Activated naive CD8-positive, alpha-beta T cell (primary cell): ENCODE measurements around the gene KRT39.
"Not testable (repeated sequence)": the region's sequence is repeated elsewhere in the genome, so short reads cannot be mapped to it uniquely, and the experiment has no call there.

Experiments
- H3K27ac Mint-ChIP-seq: one replicate; pipeline ENCODE4 v1.8.0; 2021; ENCODE audit warnings: mixed read lengths
- H3K27me3 Mint-ChIP-seq: one replicate; pipeline ENCODE4 v1.8.0; 2021; ENCODE audit warnings: mixed read lengths
- H3K36me3 Mint-ChIP-seq: one replicate; pipeline ENCODE4 v1.8.0; 2021; ENCODE audit warnings: mixed read lengths
- H3K4me1 Mint-ChIP-seq: one replicate; pipeline ENCODE4 v1.8.0; 2021; ENCODE audit warnings: low read depth, mixed read lengths
- H3K4me3 Mint-ChIP-seq: one replicate; pipeline ENCODE4 v1.8.0; 2021; ENCODE audit warnings: mild to moderate bottlenecking, mixed read lengths
- H3K9me3 Mint-ChIP-seq: one replicate; pipeline ENCODE4 v1.8.0; 2021; ENCODE audit warnings: low read depth, mixed read lengths

KRT39 gene

GRCh38 chr17:40966848-40967247, at the start of gene KRT39:
KRT39 (minus strand) TSS chr17:40966948; CDS start chr17:40966856, 92 bp downstream.
- H3K9me3 Mint-ChIP-seq, result no peaks in the 10 kb centered on the region
- H3K27me3 Mint-ChIP-seq, result peaks cover 8% of the 10 kb centered on the region
- H3K4me1 Mint-ChIP-seq, result no peaks in the 10 kb centered on the region
- H3K27ac Mint-ChIP-seq, result no peak within 1 kb of the TSS
- H3K4me3 Mint-ChIP-seq, result no peak within 1 kb of the TSS
- peaks cover 4% of the 10 kb centered on the region for H3K36me3 Mint-ChIP-seq

GRCh38 chr17:41015454-41015853, 48.7 kb upstream of the KRT39 start:
- Mint-ChIP-seq H3K27ac (no peak overlapping the region), H3K36me3 (no peaks in the 10 kb centered on the region)

GRCh38 chr17:41013606-41014005, 46.9 kb upstream of the KRT39 start:
- no peak overlapping the region for H3K4me3 Mint-ChIP-seq
- H3K9me3 Mint-ChIP-seq, result no peaks in the 10 kb centered on the region
- no peaks in the 10 kb centered on the region for H3K4me1 Mint-ChIP-seq
- H3K27me3 Mint-ChIP-seq, result peaks cover 2% of the 10 kb centered on the region
- H3K36me3 Mint-ChIP-seq, result no peaks in the 10 kb centered on the region
- H3K27ac Mint-ChIP-seq, result no peak overlapping the region

More at GRCh38 chr17:41015454-41015853, 48.7 kb upstream of the KRT39 start:
- Mint-ChIP-seq H3K4me1 (no peaks in the 10 kb centered on the region), H3K27me3 (peaks cover 2% of the 10 kb centered on the region), H3K9me3 (no peaks in the 10 kb centered on the region), H3K4me3 (no peak overlapping the region)

GRCh38 chr17:41013181-41013580, 46.4 kb upstream of the KRT39 start:
- Mint-ChIP-seq H3K36me3 (no peaks in the 10 kb centered on the region), H3K27me3 (peaks cover 2% of the 10 kb centered on the region), H3K9me3 (no peaks in the 10 kb centered on the region), H3K4me3 (no peak overlapping the region), H3K27ac (no peak overlapping the region), H3K4me1 (no peaks in the 10 kb centered on the region)

GRCh38 chr17:41012326-41013120, 45.8 kb upstream of the KRT39 start:
- Mint-ChIP-seq H3K27me3 (peaks cover under 1% of the 10 kb centered on the region), H3K4me1 (no peaks in the 10 kb centered on the region), H3K9me3 (no peaks in the 10 kb centered on the region), H3K4me3 (no peak overlapping the region), H3K27ac (no peak overlapping the region), H3K36me3 (no peaks in the 10 kb centered on the region)

- Mint-ChIP-seq H3K4me1 (no peaks in the 10 kb centered on the region), H3K4me3 (no peak overlapping the region), H3K27ac (no peak overlapping the region), H3K9me3 (no peaks in the 10 kb centered on the region), H3K27me3 (no peaks in the 10 kb centered on the region), H3K36me3 (no peaks in the 10 kb centered on the region)
These were observed 43.7 kb upstream of the KRT39 start for GRCh38 chr17:41010441-41010840.

- H3K9me3 Mint-ChIP-seq, result no peaks in the 10 kb centered on the region
- no peaks in the 10 kb centered on the region for H3K27me3 Mint-ChIP-seq
- H3K27ac Mint-ChIP-seq, result no peak overlapping the region
- no peaks in the 10 kb centered on the region for H3K36me3 Mint-ChIP-seq
- no peaks in the 10 kb centered on the region for H3K4me1 Mint-ChIP-seq
- no peak overlapping the region for H3K4me3 Mint-ChIP-seq
These were observed 43.2 kb upstream of the KRT39 start for GRCh38 chr17:41009936-41010335.

- no peak overlapping the region for H3K4me3 Mint-ChIP-seq
These were observed 42.6 kb upstream of the KRT39 start for GRCh38 chr17:41009301-41009760.

GRCh38 chr17:41008811-41009210, 42.1 kb upstream of the KRT39 start, which contains the start of gene KRTAP3-1:
KRTAP3-1 (minus strand) TSS chr17:41009128; CDS start chr17:41009074, 54 bp downstream.
- Mint-ChIP-seq H3K27me3 (peaks cover 1% of the 10 kb centered on the region), H3K4me3 (no peak within 1 kb of the TSS), H3K4me1 (no peaks in the 10 kb centered on the region), H3K27ac (no peak within 1 kb of the TSS), H3K36me3 (no peaks in the 10 kb centered on the region), H3K9me3 (no peaks in the 10 kb centered on the region)

More at GRCh38 chr17:41009301-41009760, 42.6 kb upstream of the KRT39 start:
- H3K9me3 Mint-ChIP-seq, result no peaks in the 10 kb centered on the region
- H3K27me3 Mint-ChIP-seq, result no peaks in the 10 kb centered on the region
- no peak overlapping the region for H3K27ac Mint-ChIP-seq
- no peaks in the 10 kb centered on the region for H3K36me3 Mint-ChIP-seq
- no peaks in the 10 kb centered on the region for H3K4me1 Mint-ChIP-seq

- no peak overlapping the region for H3K4me3 Mint-ChIP-seq
- H3K27ac Mint-ChIP-seq, result no peak overlapping the region
- no peaks in the 10 kb centered on the region for H3K36me3 Mint-ChIP-seq
- peaks cover 3% of the 10 kb centered on the region for H3K27me3 Mint-ChIP-seq
- no peaks in the 10 kb centered on the region for H3K9me3 Mint-ChIP-seq
- H3K4me1 Mint-ChIP-seq, result no peaks in the 10 kb centered on the region
These were observed 37.6 kb upstream of the KRT39 start for GRCh38 chr17:41004397-41004796.

- Mint-ChIP-seq H3K36me3 (no peaks in the 10 kb centered on the region), H3K9me3 (no peaks in the 10 kb centered on the region), H3K27ac (no peak overlapping the region), H3K4me1 (no peaks in the 10 kb centered on the region), H3K27me3 (peaks cover 6% of the 10 kb centered on the region), H3K4me3 (no peak overlapping the region)
These were observed 37.2 kb upstream of the KRT39 start for GRCh38 chr17:41003926-41004325.

- Mint-ChIP-seq H3K36me3 (no peaks in the 10 kb centered on the region), H3K4me3 (no peak overlapping the region), H3K9me3 (no peaks in the 10 kb centered on the region), H3K4me1 (no peaks in the 10 kb centered on the region), H3K27ac (no peak overlapping the region), H3K27me3 (peaks cover 7% of the 10 kb centered on the region)
These were observed 36.1 kb upstream of the KRT39 start for GRCh38 chr17:41002814-41003213.

- Mint-ChIP-seq H3K27ac (no peak overlapping the region), H3K4me3 (no peak overlapping the region), H3K4me1 (no peaks in the 10 kb centered on the region), H3K27me3 (peaks cover 14% of the 10 kb centered on the region), H3K36me3 (no peaks in the 10 kb centered on the region), H3K9me3 (no peaks in the 10 kb centered on the region)
These were observed 35.0 kb upstream of the KRT39 start for GRCh38 chr17:41001795-41002194.

- not testable (repeated sequence) for H3K4me1 Mint-ChIP-seq, H3K36me3 Mint-ChIP-seq, H3K27ac Mint-ChIP-seq, H3K4me3 Mint-ChIP-seq, H3K9me3 Mint-ChIP-seq
- H3K27me3 Mint-ChIP-seq, result peaks cover 22% of the 10 kb centered on the region
These were observed 32.8 kb upstream of the KRT39 start, which contains the start of gene KRTAP3-2 for GRCh38 chr17:40999563-40999962. KRTAP3-2 (minus strand) TSS chr17:40999906; CDS start chr17:40999853, 53 bp downstream.

- Mint-ChIP-seq H3K4me1 (no peaks in the 10 kb centered on the region), H3K4me3 (no peak overlapping the region), H3K27me3 (peaks cover 29% of the 10 kb centered on the region)
These were observed 30.6 kb upstream of the KRT39 start for GRCh38 chr17:40997361-40997760.

GRCh38 chr17:40996829-40997228, 30.1 kb upstream of the KRT39 start:
- peaks cover 32% of the 10 kb centered on the region for H3K27me3 Mint-ChIP-seq
- H3K9me3 Mint-ChIP-seq, result no peaks in the 10 kb centered on the region

More at GRCh38 chr17:40997361-40997760, 30.6 kb upstream of the KRT39 start:
- Mint-ChIP-seq H3K9me3 (no peaks in the 10 kb centered on the region), H3K27ac (no peak overlapping the region), H3K36me3 (no peaks in the 10 kb centered on the region)

More at GRCh38 chr17:40996829-40997228, 30.1 kb upstream of the KRT39 start:
- no peaks in the 10 kb centered on the region for H3K36me3 Mint-ChIP-seq
- H3K4me3 Mint-ChIP-seq, result no peak overlapping the region
- H3K4me1 Mint-ChIP-seq, result no peaks in the 10 kb centered on the region
- no peak overlapping the region for H3K27ac Mint-ChIP-seq
